Mesendoderm (in vitro differentiated cells): ENCODE results near the gene MB21D2.

Experiments
- DNase-seq: peaks from one replicate; pipeline ENCODE4 v3.0.0; 2013
- H2AK5ac ChIP-seq: 2 replicates; pipeline ENCODE4 v1.6.1; 2013; ENCODE audit warnings: low read length, inconsistent platforms
- H2BK120ac ChIP-seq: 2 replicates; pipeline ENCODE4 v1.6.1; 2013; ENCODE audit warnings: low read depth, mild to moderate bottlenecking, low read length, moderate library complexity, mixed read lengths
- H2BK15ac ChIP-seq: replicated peaks from 2 replicates; pipeline ENCODE4 v1.6.1; 2013; ENCODE audit warnings: low read depth, mild to moderate bottlenecking, moderate library complexity
- H2BK5ac ChIP-seq: 2 replicates; pipeline ENCODE4 v1.6.1; 2013; ENCODE audit warnings: low read length, inconsistent platforms
- H3K18ac ChIP-seq: 2 replicates; pipeline ENCODE4 v1.6.1; 2013; ENCODE audit warnings: mild to moderate bottlenecking, low read length, mixed read lengths
- H3K23ac ChIP-seq: one replicate; pipeline ENCODE4 v1.6.1; 2013; ENCODE audit warnings: low read length
- H3K27ac ChIP-seq: 2 replicates; pipeline ENCODE4 v1.5.1; 2013; ENCODE audit warnings: low read depth, mild to moderate bottlenecking, inconsistent platforms, low read length, moderate library complexity
- H3K27me3 ChIP-seq: 2 replicates; pipeline ENCODE4 v1.6.1; 2013; ENCODE audit warnings: low read length, control low read depth, mild to moderate bottlenecking, inconsistent platforms; ENCODE audit not compliant: insufficient read depth, poor library complexity
- H3K36me3 ChIP-seq: 2 replicates; pipeline ENCODE4 v1.6.1; 2013; ENCODE audit warnings: low read length, inconsistent platforms; ENCODE audit not compliant: control insufficient read depth, insufficient read depth
- H3K4ac ChIP-seq: one replicate; pipeline ENCODE4 v1.6.1; 2013; ENCODE audit warnings: low read depth, mild to moderate bottlenecking, low read length, moderate library complexity
- H3K4me1 ChIP-seq: 2 replicates; pipeline ENCODE4 v1.6.1; 2013; ENCODE audit warnings: low read depth, low read length, inconsistent platforms; ENCODE audit not compliant: control insufficient read depth
- H3K4me2 ChIP-seq: 2 replicates; pipeline ENCODE4 v1.6.1; 2013; ENCODE audit warnings: low read length
- H3K4me3 ChIP-seq: 2 replicates; pipeline ENCODE4 v1.5.1; 2013; ENCODE audit warnings: mild to moderate bottlenecking, low read length
- H3K56ac ChIP-seq: one replicate; pipeline ENCODE4 v1.6.1; 2013; ENCODE audit warnings: low read length
- H3K79me1 ChIP-seq: 2 replicates; pipeline ENCODE4 v1.6.1; 2013; ENCODE audit warnings: low read length, inconsistent platforms
- H3K79me2 ChIP-seq: 2 replicates; pipeline ENCODE4 v1.6.1; 2013; ENCODE audit warnings: mild to moderate bottlenecking, low read length; ENCODE audit not compliant: control insufficient read depth, insufficient read depth
- H3K9ac ChIP-seq: 2 replicates; pipeline ENCODE4 v1.6.1; 2013; ENCODE audit warnings: low read length, inconsistent platforms
- H4K5ac ChIP-seq: one replicate; pipeline ENCODE4 v1.6.1; 2013; ENCODE audit warnings: low read length
- H4K8ac ChIP-seq: one replicate; pipeline ENCODE4 v1.6.1; 2013; ENCODE audit warnings: low read depth, mild to moderate bottlenecking, control low read depth, low read length, moderate library complexity
- WGBS: extraction: QIAGEN DNeasy Blood & Tissue Kit; methylation state at CpG from one replicate; pipeline ENCODE4 v1.1.7; 2013; ENCODE audit warnings: low lambda C conversion rate, missing lambda C conversion rate; ENCODE audit not compliant: insufficient coverage; ENCODE audit errors: extremely low coverage; 5-methylcytosine and 5-hydroxymethylcytosine counted together

Gene MB21D2

GRCh38 chr3:192834428-192834827 lies 83.2 kb downstream of the MB21D2 start:
- Histone ChIP-seq H3K9ac (no peak overlapping the region), H3K56ac (no peak overlapping the region), H2BK15ac (no peak overlapping the region), H3K4me1 (no peaks in the 10 kb centered on the region), H4K8ac (no peak overlapping the region), H2BK5ac (no peak overlapping the region), H3K4me2 (no peak overlapping the region), H3K36me3 (no peaks in the 10 kb centered on the region), H4K5ac (no peak overlapping the region), H3K79me2 (peaks cover 21% of the 10 kb centered on the region), H2AK5ac (no peak overlapping the region), H3K18ac (no peak overlapping the region), H3K4me3 (no peak overlapping the region), H2BK120ac (no peak overlapping the region), H3K79me1 (peaks cover 11% of the 10 kb centered on the region), H3K27ac (no peak overlapping the region), H3K23ac (no peak overlapping the region), H3K4ac (no peak overlapping the region), H3K27me3 (no peaks in the 10 kb centered on the region)
- DNase-seq, result no peak
- no CpG with 5 or more reads among the region's 3 CpGs for WGBS

DNA sequence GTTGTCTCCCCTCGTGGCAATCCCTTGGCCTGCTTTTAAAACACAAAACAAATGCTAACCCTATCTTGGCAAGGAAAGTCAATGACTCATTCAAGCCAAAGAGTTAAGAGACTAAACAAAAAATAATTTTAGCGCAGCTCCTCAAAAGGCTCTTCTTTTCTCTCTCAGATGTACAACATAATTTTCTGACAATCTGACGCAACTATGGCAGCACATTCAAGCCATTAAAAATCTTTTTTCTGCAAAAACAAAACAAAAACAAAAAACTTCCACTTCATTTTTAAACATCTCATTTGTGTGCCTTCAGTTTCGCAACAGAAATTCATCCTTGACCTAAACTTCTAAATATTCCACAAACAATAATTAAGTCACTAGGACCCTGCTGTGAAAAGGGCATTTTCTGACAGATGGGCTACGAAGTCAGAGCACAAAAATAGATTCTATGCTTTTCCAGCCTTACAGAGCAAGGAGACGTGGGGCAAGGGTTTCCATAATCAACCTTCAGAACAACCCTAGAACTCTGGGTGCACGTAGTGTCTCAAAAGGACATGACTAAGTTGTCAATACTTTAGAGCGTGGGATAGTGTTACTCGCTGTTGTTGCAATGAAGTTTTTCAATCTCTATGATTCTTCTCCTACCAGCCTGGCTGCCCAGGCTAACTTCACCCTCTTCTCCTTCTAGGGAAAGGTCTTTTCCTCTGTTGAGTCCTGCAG lies 84.3 kb downstream of the MB21D2 start:
- Histone ChIP-seq H3K56ac (no peak overlapping the region), H2BK120ac (no peak overlapping the region), H3K27ac (no peak overlapping the region), H3K23ac (no peak overlapping the region), H3K4me3 (no peak overlapping the region), H3K79me2 (peaks cover 17% of the 10 kb centered on the region), H3K4me2 (no peak overlapping the region), H2BK15ac (no peak overlapping the region), H3K4ac (no peak overlapping the region), H3K4me1 (no peaks in the 10 kb centered on the region), H4K5ac (no peak overlapping the region), H3K27me3 (no peaks in the 10 kb centered on the region), H2AK5ac (no peak overlapping the region), H3K36me3 (no peaks in the 10 kb centered on the region), H2BK5ac (no peak overlapping the region), H3K79me1 (peaks cover 11% of the 10 kb centered on the region), H3K18ac (no peak overlapping the region), H3K9ac (no peak overlapping the region), H4K8ac (no peak overlapping the region)
- WGBS, result 100% methylated on average over 1 of the region's 9 CpGs
- no peak for DNase-seq

DNA sequence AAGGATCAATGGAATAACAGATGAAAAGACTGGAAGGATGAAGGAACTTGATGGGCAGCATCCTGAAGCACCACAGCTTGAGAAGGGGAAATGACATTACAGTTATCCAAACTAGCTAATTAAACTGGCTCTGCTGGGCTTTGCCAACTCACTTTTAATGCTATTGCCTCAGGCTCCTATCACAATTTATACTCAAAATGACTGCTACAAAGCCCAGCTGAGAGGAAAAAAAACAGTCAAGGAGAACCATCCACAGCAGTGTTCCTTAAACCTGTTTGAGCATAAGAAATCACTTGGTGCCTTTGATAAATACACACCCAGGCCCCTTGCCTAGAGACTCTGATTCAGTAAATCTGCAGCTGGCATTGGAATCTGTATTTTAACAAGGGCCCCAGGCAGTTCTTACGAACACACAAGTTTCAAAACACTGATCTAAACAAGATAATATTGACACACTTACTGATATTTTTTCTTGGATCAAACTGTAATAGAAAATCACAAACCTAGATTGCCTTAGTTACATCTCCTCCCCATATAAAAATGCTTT lies 85.8 kb downstream of the MB21D2 start:
- DNase-seq, result no peak
- no peak overlapping the region for H2BK5ac ChIP-seq

DNA sequence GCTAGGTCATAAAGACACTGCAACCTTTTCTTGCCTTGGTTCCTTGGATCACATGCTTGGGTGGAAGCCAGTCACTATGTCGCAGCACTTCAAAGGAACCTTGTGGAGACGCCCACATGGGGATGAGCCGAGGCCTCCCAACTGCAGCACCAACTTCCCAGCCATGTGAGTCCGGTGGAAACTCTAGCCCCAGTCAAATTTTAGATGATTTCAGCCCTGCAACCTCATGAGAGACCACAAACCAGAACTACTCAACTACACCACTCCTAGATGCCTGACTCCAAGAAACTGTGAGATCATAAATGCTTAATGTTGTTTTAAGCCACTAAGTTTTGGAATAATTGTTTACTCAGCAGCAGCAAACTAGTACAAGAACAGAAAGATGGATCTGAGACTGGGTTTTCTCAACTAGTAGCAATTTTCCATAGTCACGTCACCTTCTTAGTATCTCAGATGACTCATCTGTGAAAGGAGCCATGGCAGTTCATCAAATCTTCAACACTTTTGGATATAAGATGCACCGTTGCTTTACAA lies 86.5 kb downstream of the MB21D2 start:
- no peak overlapping the region for H3K27ac ChIP-seq
- no peak for DNase-seq
- H3K56ac ChIP-seq, result no peak overlapping the region
- H4K8ac ChIP-seq, result no peak overlapping the region
- no peaks in the 10 kb centered on the region for H3K27me3 ChIP-seq
- no peak overlapping the region for H2AK5ac ChIP-seq
- no peak overlapping the region for H3K4ac ChIP-seq
- no peak overlapping the region for H2BK15ac ChIP-seq
- H3K79me1 ChIP-seq, result peaks cover 14% of the 10 kb centered on the region
- peaks cover 17% of the 10 kb centered on the region for H3K79me2 ChIP-seq
- H3K4me2 ChIP-seq, result no peak overlapping the region
- H3K9ac ChIP-seq, result no peak overlapping the region
- no peak overlapping the region for H3K23ac ChIP-seq
- no peak overlapping the region for H3K4me3 ChIP-seq
- no peak overlapping the region for H2BK5ac ChIP-seq
- no peak overlapping the region for H3K18ac ChIP-seq
- H3K4me1 ChIP-seq, result no peaks in the 10 kb centered on the region
- H2BK120ac ChIP-seq, result no peak overlapping the region
- WGBS, result no CpG with 5 or more reads among the region's 6 CpGs
- H3K36me3 ChIP-seq, result no peaks in the 10 kb centered on the region
- no peak overlapping the region for H4K5ac ChIP-seq

More for the DNA sequence above, 85.8 kb downstream of the MB21D2 start:
- H3K56ac ChIP-seq, result no peak overlapping the region
- H4K8ac ChIP-seq, result no peak overlapping the region
- H3K4me2 ChIP-seq, result no peak overlapping the region
- H4K5ac ChIP-seq, result no peak overlapping the region
- no peak overlapping the region for H3K4ac ChIP-seq
- H2BK15ac ChIP-seq, result no peak overlapping the region
- H3K23ac ChIP-seq, result no peak overlapping the region
- no peak overlapping the region for H3K27ac ChIP-seq
- no peak overlapping the region for H2AK5ac ChIP-seq
- no peaks in the 10 kb centered on the region for H3K4me1 ChIP-seq
- WGBS, result no CpG with 5 or more reads among the region's 1 CpG
- H3K79me1 ChIP-seq, result peaks cover 14% of the 10 kb centered on the region
- H3K9ac ChIP-seq, result no peak overlapping the region
- H3K4me3 ChIP-seq, result no peak overlapping the region
- peaks cover 17% of the 10 kb centered on the region for H3K79me2 ChIP-seq
- H3K18ac ChIP-seq, result no peak overlapping the region
- no peak overlapping the region for H2BK120ac ChIP-seq
- H3K27me3 ChIP-seq, result no peaks in the 10 kb centered on the region
- H3K36me3 ChIP-seq, result no peaks in the 10 kb centered on the region

DNA sequence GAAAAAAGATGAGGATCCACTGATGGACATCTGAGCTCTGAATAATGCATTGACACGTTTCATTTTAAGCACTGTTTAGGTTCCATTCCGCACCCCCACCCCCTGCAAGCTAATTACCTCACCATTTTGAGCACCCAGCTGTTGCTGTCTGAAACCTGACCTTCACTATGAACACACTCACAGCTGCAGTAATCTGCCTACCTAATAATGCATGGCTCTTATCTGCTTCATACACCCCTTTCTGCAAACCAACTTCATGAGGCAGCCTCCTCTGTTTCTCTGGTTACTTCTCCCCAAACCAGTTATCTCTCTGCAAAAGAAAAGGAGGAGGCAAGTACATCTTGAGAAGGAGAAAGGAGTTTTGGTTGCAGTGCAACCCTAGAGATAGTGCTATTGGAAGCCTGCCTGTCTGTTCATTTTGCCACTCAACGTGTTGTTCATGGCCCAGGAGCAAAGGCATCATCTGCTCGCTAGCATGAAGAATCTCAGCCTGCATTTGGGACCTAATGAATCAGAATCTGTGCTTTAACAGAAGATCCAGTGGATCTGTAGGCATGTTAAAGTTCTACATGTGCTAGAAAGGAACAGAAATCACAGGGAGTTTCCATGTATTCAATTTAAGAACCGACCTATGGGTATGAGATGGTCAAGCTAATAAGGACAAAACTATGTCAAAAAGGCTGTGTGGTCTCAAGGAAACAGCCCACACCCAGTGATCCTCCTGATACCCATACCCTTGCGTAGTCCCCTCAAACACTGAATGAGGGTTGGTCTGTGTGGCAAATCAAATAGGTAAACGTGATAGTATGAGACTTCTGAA lies 87.2 kb downstream of the MB21D2 start:
- H2BK5ac ChIP-seq, result no peak overlapping the region
- DNase-seq, result no peak
- no peak overlapping the region for H3K18ac ChIP-seq
- no peak overlapping the region for H3K4me3 ChIP-seq
- H3K56ac ChIP-seq, result no peak overlapping the region
- no peak overlapping the region for H2BK15ac ChIP-seq
- H3K79me2 ChIP-seq, result peaks cover 17% of the 10 kb centered on the region
- H3K79me1 ChIP-seq, result peaks cover 16% of the 10 kb centered on the region
- no peak overlapping the region for H3K23ac ChIP-seq
- H3K9ac ChIP-seq, result no peak overlapping the region
- no peak overlapping the region for H2BK120ac ChIP-seq
- no peaks in the 10 kb centered on the region for H3K4me1 ChIP-seq
- H4K5ac ChIP-seq, result no peak overlapping the region
- H3K27ac ChIP-seq, result no peak overlapping the region
- no peak overlapping the region for H3K4me2 ChIP-seq
- H2AK5ac ChIP-seq, result no peak overlapping the region
- H4K8ac ChIP-seq, result no peak overlapping the region
- H3K36me3 ChIP-seq, result no peaks in the 10 kb centered on the region
- no CpG with 5 or more reads among the region's 7 CpGs for WGBS
- H3K27me3 ChIP-seq, result no peaks in the 10 kb centered on the region
- H3K4ac ChIP-seq, result no peak overlapping the region
